Omental fat pad (tissue), 4 donors: ENCODE measurements around the gene NRP1. TPM values are rescaled to one million over a fixed set of nuclear protein-coding genes. Genes with fewer than 3 reads are reported as not detected.
"Not testable (repeated sequence)": the region's sequence is repeated elsewhere in the genome, so short reads cannot be mapped to it uniquely, and the experiment has no call there.

Experiments used
- ATAC-seq: fragments of 150-250 bp; one replicate; pipeline ENCODE4 v1.9.1; 2016; ENCODE audit warnings: mild to moderate bottlenecking, moderate library complexity; ENCODE audit not compliant: low FRiP score
- DNase-seq: peaks from one replicate; pipeline ENCODE4 v3.0.0-alpha.2; 2019; ENCODE audit warnings: low spot score
- total RNA-seq, 4 donors: library from RNA; depleted of rRNA; stranded (reverse); fragments of >200 nt; gene quantifications; one replicate each; pipeline ENCODE4 v1.1.0, GENCODE V29; 2016
- TF ChIP-seq, protein P1 (sequence below), 3 donors: fragments of 450-650 bp; IDR thresholded peaks; one replicate each; pipeline ENCODE4 v1.5.1; 2016 to 2017; ENCODE audit warnings: antibody characterized with exemption in 3 of 3, mild to moderate bottlenecking in 3 of 3, moderate library complexity in 2 of 3

The NRP1 gene
- total RNA-seq, 4 donors from 2014 or later = 72.8 to 223 (median 178) TPM

DNA sequence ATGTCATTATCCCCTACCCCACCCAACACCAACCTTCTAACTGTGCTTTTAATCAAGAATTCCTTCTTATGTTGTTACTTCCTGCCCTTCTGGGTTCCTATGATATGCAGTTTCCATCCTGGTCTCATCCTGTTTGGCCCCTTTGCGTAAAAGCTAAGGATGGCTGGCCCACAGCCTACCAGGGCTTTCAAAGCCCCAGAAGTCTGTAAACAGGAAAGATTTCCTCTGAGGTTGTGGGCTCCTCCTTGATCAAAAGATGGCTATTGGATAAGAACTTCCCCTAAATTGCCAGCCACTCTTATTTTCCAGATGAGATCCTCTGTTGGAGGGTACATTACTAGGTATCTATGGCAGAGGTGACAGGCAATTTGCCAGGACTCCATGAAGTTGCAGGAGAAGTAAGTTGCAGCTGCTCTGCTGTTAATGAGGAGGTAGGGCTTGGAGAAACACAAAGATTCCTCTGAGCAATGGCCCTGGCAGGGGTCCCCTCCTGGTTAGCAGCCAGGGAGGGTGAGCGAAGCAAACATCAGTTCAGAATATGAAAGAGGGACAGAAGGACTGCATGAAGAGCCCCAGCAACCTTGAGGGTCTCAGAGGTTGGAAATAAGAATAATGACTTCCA lies 32.1 kb downstream of the NRP1 start:
- TF ChIP-seq, protein P1, sequence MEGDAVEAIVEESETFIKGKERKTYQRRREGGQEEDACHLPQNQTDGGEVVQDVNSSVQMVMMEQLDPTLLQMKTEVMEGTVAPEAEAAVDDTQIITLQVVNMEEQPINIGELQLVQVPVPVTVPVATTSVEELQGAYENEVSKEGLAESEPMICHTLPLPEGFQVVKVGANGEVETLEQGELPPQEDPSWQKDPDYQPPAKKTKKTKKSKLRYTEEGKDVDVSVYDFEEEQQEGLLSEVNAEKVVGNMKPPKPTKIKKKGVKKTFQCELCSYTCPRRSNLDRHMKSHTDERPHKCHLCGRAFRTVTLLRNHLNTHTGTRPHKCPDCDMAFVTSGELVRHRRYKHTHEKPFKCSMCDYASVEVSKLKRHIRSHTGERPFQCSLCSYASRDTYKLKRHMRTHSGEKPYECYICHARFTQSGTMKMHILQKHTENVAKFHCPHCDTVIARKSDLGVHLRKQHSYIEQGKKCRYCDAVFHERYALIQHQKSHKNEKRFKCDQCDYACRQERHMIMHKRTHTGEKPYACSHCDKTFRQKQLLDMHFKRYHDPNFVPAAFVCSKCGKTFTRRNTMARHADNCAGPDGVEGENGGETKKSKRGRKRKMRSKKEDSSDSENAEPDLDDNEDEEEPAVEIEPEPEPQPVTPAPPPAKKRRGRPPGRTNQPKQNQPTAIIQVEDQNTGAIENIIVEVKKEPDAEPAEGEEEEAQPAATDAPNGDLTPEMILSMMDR (IDR thresholded peaks at IDR 0.05) = no peak
- ATAC-seq (no peak), DNase-seq (no peak)

DNA sequence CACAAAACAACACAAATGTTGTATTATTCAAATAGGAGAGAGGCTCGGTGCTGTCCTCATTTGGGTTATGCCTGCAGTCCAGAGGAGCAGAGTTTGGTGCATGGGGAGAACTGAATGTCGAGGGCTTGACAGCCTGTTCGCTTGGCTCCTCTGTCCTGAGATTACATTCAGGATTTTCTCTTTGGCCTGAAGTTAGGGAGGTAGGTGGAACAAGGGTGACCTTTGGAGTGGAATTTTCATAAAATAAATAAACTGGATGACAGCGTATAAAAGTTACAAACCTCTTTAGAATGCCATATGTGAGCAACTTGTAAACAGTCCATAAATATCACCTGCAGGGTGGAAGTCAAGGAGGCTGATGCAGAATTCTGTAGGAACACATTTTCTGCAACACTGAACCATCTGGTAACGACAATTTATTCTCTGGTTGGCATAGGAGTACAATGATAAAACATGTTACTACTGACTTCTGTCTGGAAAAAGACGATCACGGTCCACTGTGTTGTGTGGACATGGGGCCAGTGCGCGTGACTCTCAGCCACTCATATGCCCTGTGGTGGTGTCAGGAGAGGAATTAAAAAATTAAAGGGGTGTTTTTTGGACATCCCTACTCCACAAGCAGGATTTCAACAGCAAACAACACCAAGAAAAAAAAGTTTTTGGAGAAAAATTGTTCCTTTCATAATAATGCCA lies 33.2 kb downstream of the NRP1 start:
- no peak for DNase-seq
- ATAC-seq = no peak
- TF ChIP-seq, protein P1 (IDR thresholded peaks at IDR 0.05) = no peak

DNA sequence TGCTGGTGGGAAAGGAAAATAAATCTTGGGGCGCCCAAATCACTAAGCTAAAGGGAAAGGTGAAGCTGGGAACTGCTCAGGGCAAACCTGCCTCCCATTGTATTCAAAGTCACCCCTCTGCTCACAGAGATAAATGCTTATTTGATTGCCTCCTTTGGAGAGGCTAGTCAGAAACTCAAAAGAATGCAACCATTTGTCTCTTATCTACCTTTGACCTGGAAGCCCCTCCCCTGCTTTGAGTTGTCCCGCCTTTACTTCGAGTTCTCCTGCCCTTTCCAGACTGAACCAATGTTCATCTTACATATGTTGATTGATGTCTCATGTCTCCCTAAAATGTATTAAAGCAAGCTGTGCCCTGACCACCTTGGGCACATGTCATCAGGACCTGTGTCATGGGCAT lies 33.9 kb downstream of the NRP1 start:
- DNase-seq, ATAC-seq: not testable (repeated sequence)

DNA sequence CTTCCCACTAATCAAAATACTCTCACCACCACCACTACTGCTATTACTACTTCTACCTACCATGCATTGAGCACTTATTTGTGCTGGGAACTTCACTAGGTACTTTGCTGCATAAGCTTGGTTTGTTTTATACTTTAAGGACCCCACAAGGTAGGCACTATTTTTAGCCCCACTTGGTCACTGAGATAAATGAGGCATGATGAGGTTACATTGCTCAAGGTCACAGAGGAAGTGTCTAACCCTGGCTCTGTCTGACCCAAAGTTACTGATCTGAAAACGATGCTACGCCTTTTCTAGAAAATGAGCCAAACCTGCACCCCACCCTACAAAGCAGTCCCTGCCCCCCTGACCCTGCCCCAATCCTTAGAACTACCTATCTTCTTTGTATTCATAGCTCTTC lies 35.6 kb downstream of the NRP1 start:
- ATAC-seq (no peak), DNase-seq (no peak)
- TF ChIP-seq, protein P1 (IDR thresholded peaks at IDR 0.05) = no peak

DNA sequence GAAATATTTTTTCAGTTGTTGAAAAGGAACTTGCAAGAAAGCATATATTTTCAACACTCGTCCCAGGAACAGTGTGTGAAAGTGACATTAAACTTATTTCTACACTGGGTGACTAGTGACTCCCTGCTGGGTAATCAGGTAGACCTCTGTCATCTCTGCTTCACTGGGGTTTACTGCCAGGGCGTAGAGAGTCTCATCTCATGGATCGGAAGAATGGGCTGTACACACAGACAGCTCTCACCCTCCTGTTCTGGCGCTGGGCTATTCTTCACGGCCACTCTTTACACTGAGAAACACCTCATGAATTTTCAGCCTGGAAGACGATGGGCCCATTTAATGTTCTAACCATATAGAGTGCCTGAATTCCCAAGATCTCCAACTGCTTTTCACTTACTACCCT lies 36.4 kb downstream of the NRP1 start:
- no peak for DNase-seq
- TF ChIP-seq, protein P1 (IDR thresholded peaks at IDR 0.05) = no peak
- no peak for ATAC-seq

DNA sequence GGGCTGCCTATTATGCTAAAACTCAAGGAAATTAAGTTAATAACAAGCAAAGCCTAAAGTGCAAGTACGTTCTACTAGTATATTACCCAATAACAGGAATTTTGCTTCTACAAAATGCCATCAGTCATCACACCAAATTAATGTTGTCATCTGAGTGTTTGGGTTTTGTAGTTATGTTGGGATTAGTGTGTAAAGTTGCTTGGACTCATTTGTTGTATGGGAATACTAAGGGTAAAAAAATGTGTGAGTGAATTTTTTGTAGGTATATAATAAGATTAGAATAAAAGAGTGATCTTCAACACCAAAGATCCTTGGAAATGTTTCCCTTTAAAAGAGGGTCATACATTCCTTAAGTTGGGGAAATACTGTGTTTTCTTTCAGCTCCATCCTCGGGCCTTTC lies 38.6 kb downstream of the NRP1 start:
- DNase-seq (no peak), ATAC-seq (no peak)
- TF ChIP-seq, protein P1 (IDR thresholded peaks at IDR 0.05) = no peak

DNA sequence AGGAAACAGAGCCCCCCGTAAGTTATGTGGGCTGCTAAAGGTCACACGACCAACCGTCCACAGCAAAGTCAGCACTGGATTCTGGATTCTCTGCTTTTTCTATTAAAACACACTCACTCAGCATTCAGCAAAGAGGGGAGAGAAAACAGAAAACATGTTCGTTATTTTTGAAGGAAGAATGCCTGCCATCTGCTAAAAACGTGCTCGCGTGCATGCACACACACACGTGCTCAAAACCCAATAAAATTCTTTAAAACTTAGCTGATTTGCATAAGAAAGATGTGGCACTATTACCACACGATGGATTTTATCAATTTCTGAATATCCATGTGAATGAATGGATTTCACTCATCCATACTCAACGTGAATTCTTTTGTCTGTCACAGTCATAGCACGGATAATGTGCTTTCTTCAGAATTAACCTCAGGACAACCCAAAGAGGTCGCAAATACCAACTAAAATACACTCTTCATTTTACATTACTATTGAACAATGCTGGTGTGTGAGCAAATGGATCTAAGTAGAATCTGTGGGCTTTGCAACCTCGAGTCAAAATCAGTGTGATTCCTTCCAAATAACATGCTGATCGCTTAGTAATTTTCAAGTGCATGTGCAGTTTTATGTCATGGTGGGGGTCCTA lies 40.8 kb downstream of the NRP1 start:
- TF ChIP-seq, protein P1 (IDR thresholded peaks at IDR 0.05) = no peak
- DNase-seq (no peak), ATAC-seq (no peak)
